GM21723 (cell line): ENCODE results near the gene CHURC1.

Source experiments
- ATAC-seq: cut with Tn5 transposase; IDR thresholded peaks from one replicate; pipeline ENCODE4 v1.9.1; 2021; ENCODE audit warnings: mild to moderate bottlenecking, moderate library complexity; ENCODE audit not compliant: unreplicated experiment

The CHURC1 gene

DNA sequence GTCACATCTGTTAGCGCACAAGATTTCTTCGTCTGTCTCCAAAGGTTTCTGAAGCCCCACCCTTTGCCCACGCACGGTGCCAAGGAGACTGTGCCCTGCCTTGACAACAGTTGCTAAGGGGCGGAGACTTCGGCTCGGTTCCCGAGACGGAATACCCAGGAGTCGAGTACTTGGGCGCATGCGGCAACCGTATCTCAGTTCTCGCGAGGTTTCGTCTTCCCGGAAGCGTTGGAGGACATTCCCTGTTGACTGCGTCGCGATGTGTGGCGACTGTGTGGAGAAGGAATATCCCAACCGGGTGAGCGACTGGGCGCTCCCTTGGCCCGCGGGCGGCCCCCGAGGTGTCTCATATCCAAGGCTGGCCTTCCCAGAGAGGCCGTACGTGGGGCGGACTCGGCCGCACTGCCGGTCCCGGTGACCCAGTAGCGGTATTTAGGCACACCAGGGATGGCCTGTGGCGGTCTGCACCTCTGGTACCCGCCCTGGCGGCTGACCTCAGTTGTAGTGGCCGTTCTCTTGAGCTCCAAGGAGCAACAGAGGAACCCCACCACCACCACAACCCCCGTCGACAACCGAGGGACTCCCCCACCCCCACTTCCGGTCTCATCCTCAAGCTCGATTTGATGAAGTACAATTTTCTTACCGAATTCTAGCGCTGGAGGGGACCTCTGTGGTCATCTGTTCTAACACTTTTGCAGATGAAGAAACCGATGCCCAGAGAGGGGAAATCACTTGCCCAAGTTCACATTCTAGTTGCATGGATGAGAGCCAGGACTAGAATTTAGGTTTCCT is at the start of gene CHURC1:
CHURC1 (plus strand) TSS at position 219 of the 792 bp plus-strand sequence; CDS start at position 260, 41 bp downstream.
- ATAC-seq: peak; percentile 97

DNA sequence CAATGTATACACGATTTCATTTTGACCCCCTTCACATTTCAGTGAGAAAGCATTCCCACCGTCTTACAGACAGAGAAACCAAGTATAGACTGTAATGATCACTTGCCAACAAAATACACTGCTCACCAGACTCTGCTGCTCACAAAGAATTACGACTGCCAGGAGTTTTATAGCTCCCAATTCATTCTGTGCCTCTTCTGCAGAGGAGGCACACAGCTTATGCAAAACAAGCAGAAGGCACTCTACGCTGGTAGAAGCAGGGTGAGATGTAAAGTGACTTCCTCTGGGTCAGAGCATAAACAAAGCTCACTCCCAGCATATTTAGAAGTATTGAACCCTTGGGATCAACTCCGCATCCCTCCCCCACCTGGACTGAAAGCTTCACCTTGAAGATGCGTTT is 49.1 kb upstream of the CHURC1 start:
- ATAC-seq: no peak

GRCh38 chr14:64865992-64866391 is 48.3 kb upstream of the CHURC1 start:
- ATAC-seq: no peak

DNA sequence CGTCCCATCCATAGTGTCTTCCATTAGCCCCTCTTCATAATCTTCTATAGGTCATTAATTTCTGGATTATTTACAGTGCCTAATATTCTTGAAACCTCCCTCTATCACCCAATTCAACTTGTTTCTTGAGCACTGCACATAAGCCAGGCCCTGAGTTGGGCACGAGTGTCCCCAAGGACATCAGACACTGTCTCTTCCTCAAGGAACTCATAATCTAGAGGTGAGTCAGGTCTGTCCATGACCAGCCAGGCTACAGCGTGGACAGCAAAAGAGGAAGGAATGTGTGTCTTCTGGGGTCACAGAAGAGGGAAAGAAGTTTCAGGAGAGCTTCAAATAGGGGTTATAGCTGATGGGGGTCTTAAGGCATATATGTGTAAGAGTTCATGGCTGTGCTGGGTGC is 47.1 kb upstream of the CHURC1 start:
- no peak for ATAC-seq

DNA sequence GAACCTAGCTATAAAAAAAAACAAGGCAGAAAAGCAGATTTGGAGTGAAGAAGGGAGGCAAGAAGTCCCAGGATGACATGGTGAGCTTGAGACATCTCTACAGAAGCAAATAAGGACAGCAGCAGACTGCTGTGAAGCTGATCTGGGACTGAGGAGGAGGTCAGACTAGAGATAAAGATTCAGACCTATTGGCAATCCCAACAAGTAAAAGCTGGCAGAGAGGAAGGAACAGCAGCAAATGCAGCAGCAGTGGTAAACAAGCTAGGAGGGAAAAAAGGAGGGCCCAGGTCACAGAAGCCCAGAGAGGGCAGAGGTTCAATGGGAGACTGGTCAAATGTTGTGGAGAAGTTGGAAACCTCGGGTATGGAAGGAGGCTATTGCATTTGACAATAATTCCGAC is 45.9 kb upstream of the CHURC1 start:
- ATAC-seq: no peak

GRCh38 chr14:64868841-64869240 is 45.4 kb upstream of the CHURC1 start:
- no peak for ATAC-seq

GRCh38 chr14:64870160-64870559 is 44.1 kb upstream of the CHURC1 start:
- no peak for ATAC-seq

DNA sequence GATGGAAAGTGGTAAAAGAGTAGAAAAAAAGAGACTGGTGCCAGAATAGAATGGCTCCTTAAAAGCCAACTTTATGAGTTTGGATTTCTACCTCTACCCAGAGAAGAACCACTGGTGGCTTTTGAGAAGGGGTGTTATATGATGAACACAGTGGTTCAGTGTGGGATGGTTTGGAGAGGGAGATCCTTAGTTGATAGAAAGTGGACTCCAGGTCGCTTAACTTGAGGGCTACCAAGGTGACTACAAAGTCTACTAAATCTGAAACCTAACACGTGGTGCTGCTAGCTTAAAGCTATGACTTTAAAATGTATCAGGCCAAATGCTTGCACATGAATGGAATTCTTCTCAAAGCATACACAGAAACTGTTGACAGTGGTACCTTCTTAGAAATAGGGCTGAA is 42.9 kb upstream of the CHURC1 start:
- ATAC-seq: no peak

GRCh38 chr14:64873506-64874219 is 40.6 kb upstream of the CHURC1 start:
- no peak for ATAC-seq

- no peak for ATAC-seq
These were observed 38.9 kb upstream of the CHURC1 start for GRCh38 chr14:64875350-64875749.

- ATAC-seq: no peak
These were observed 36.4 kb upstream of the CHURC1 start for GRCh38 chr14:64877846-64878245.

DNA sequence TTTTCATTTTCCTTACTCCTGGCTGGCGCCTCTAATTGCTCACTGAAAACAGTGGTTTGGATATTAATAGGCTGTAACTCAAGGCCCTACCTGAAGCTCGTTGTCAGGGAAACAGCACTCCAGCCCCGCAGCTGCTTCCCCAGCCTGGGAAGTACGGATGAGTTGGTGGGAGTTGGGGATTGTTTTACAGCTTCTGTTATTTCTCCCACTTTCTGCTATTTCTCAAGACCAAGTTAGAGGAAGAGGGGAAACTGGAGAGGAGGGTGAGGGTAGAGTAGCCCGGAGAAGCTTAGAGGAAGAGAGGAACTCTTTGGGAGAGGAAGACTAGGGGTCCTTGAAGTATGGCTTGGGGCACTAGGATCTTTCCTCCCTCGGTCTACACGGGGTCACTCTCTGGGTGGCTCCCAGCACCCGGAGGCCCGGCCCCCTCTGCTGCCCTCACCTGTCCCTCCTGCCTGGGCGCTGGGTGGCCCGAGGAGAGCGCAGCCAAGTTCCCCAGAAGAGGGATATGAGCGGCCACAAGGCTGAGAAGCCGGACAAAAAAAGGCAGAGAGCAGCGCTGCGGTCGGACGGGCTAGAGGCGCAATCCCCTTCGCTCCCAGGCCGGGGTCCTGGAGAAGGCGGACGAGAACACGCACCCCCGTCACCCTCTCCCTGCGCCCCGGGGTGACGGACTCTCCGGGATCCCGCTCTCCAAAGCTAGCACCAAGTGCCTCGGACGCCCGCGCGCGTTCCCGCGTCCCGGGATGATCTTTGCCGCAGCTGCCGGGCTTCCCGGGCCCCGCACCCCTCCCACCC is 35.2 kb upstream of the CHURC1 start:
- ATAC-seq: no peak

DNA sequence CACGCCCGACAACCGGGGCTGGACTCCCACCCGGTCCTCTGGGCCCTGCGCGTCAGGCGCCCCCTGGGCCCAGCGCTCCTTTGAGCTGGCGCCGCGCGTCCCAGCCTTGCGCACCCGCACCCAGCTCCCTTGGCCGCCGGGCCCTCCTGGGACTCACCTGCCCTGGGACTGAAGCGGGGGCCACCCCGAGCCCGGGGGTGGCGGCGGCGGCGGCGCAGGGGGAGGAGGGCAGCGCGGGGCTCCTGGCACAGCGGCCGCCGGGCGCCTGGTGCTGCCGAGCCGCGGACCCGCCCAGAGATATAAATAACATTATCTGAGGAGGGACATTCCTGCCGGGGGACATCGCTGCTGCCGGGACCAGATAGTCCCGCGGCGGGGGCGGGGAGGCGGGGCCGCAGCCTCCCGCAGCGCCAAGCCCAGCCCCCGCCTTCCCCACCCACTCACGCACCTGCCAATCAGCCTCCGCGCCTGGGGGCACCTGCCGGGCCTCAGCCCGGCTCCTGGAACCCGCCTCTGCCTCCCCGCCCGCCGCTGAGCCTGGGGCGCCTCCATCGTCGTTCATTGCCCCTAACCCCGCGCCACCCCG is 34.5 kb upstream of the CHURC1 start, which contains the start of gene SPTB:
SPTB (minus strand) TSS at position 273 of the 586 bp plus-strand sequence. CDS start 56,813 bp downstream, outside the sequence.
- no peak for ATAC-seq

GRCh38 chr14:64880221-64881121 is 33.8 kb upstream of the CHURC1 start:
- no peak for ATAC-seq

- no peak for ATAC-seq
These were observed 28.7 kb upstream of the CHURC1 start for GRCh38 chr14:64885559-64885958.

- ATAC-seq: no peak
These were observed 24.9 kb upstream of the CHURC1 start for GRCh38 chr14:64889352-64889751.

DNA sequence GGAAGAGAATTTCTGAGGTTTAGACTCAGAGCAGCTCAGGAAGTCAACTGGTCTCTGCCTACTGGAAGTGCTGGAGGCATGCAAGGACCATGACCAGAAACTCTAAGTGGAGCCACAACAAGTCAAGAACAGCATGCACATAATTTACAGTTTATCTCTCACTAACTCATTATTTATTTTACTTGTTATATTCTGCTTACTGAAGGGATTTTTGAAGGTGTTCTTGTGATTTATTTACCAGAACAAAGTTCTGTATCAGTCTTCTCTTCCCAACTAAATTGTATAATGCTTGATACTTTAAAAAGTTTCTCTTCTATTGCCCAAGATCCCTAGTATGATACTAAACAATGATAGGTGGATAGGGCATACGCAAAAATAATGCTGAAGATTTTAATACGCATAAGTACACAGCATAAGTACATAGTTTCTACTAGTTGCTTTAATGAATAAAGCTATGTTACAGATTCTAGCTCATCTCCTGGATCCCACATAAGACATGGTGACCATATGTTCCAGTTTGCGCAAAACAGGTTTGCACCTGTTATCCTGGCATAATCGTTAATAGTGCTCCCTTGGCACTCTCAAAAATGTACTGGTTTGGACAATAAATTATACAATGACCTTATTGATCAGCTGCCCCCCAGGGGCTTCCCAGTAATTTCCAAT is 22.9 kb upstream of the CHURC1 start:
- no peak for ATAC-seq

GRCh38 chr14:64891839-64892375 is 22.3 kb upstream of the CHURC1 start:
- ATAC-seq: no peak

DNA sequence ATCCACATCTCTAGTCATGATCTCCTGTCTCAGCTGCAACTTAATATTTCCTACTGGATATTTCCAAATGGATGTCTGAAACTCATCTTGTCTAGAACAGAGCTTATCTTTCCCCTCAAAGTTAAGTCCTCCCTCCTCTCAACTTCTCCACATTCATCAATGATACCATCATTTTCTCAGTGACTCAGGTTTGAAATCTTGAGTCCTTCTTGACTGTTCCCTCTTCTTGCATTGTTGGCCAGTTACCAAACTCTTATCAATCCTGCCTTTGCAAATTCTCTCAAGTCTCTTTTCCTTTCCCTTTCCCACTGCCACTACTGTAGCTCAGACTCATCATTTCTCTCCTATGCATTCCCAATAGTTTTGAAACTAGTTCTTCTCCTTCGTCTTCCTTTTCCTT is 14.3 kb upstream of the CHURC1 start:
- no peak for ATAC-seq
